GM12874 (cell line): ENCODE data around the gene GLI3.

Experiments used
- TF ChIP-seq, protein P1 (sequence below): IDR thresholded peaks from 2 replicates; pipeline ENCODE4 v1.5.1; 2011; ENCODE audit warnings: low read depth, mild to moderate bottlenecking, control low read depth, low read length, moderate library complexity; ENCODE audit not compliant: insufficient read depth

Gene GLI3

DNA sequence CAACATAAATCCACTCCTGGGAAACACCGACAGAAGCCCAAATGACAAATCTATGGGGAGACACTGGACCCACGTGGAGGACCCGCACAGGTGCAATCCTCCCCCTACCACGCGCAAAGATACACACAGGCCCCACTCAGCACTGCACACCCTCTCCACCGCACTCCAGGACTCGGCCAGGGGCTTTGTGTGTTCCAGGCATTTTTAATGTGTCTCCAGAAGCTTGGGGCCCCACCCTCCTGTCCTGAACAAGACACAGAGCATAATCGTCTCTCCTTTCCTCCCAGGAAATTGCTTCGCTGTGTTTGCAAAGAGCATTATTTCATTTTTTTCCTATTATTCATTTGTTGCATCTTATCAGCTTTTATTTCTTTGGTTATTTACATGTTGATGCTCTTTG is 82.8 kb downstream of the GLI3 start:
- TF ChIP-seq, protein P1, sequence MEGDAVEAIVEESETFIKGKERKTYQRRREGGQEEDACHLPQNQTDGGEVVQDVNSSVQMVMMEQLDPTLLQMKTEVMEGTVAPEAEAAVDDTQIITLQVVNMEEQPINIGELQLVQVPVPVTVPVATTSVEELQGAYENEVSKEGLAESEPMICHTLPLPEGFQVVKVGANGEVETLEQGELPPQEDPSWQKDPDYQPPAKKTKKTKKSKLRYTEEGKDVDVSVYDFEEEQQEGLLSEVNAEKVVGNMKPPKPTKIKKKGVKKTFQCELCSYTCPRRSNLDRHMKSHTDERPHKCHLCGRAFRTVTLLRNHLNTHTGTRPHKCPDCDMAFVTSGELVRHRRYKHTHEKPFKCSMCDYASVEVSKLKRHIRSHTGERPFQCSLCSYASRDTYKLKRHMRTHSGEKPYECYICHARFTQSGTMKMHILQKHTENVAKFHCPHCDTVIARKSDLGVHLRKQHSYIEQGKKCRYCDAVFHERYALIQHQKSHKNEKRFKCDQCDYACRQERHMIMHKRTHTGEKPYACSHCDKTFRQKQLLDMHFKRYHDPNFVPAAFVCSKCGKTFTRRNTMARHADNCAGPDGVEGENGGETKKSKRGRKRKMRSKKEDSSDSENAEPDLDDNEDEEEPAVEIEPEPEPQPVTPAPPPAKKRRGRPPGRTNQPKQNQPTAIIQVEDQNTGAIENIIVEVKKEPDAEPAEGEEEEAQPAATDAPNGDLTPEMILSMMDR, result no peak

DNA sequence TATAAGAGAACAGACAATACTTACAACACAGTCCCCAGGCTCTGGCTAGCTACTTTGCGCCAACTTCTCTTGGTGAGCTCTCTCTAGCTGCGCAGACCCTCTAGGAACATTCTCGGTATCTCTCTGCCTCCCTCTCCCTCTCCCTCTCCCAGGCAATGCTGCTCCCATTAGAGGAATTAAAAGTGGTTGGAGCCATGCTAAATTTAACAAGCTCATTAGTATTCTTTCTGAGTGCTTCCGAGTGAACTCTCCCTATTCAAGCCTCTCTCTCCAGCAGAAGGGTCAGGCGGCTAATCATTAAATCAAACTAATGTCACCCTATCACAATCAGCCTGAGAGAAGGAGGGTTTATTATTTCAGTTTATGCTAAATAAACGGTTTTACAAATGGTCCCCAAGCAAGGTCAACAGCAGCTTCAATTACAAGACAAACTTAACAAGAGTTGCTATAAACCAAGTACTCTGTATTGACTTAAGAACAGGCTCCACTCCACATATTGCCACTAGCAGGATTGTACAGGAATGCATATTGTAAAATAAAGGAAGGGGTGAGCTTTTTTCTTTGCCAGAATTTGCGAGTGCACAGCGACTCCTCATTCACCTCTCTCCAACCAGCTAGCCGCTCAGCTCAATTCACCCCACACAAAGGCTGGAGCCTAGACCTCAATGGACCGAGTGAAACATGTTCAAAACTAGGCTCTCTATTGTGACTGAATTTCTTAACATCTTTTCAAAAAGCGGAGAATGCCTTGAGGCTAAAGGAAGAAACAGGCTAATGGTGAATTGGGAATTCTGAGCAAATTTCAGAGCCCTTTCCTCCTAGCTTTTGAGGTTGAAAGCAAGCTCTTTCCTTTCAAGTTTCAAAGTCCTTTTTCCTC is 84.4 kb downstream of the GLI3 start:
- TF ChIP-seq, protein P1, result no peak

DNA sequence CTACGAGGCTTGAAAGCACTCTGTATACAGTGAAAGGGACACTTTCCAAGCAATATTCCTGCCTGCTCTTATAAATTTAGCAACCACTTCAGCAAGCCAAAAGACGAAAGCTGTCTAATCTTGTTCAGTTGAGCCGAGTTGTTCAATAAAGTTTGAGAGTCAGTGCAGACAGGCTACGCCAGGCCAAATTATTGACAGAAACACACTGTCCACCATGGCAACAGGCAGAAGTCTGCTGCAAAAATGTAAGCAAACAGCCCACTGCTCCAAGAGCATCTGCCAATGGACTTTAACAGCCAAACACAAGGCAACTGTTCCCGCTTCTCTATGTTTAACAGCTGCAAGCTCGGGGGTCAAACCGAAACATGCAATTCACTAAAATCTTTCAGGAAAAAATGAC is 85.7 kb downstream of the GLI3 start:
- TF ChIP-seq, protein P1, result no peak

DNA sequence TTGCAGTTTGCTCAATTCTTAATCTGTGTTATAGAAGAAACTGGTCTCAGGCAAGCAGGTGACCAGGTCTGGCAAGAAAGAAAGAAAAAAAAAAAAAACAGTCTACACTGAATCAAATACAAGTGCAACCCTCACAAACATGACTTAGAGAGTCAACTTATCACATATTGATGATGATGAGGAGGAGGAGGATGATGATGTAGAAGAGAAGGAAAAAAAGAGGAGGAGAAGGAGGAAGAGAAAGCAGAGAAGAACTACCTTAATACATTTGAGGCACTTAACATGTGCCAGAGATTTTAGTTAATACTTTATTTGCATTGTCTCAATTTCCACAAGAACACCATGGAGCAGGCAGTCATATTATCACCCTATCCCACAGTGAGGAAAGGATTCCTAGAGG is 91.5 kb downstream of the GLI3 start:
- TF ChIP-seq, protein P1, result no peak

DNA sequence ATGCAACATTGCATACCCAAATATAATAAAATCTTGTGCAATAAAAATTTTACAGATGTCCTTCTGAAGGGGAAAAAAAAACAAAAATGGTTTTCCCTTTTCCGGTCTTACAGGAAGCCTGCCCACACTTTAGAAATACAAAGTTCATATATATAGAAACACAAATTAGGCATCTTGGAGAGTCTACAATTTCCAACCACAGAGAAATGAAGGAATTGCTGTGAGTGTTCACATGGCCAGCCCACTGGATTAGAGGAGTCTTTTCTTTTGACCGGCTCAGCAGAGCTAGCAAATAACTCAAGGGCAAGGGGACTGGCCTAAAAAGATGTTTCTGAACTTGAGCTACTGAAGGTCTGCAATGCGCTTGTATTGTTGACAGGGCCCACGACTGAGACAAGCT is 92.4 kb downstream of the GLI3 start:
- TF ChIP-seq, protein P1, result no peak

DNA sequence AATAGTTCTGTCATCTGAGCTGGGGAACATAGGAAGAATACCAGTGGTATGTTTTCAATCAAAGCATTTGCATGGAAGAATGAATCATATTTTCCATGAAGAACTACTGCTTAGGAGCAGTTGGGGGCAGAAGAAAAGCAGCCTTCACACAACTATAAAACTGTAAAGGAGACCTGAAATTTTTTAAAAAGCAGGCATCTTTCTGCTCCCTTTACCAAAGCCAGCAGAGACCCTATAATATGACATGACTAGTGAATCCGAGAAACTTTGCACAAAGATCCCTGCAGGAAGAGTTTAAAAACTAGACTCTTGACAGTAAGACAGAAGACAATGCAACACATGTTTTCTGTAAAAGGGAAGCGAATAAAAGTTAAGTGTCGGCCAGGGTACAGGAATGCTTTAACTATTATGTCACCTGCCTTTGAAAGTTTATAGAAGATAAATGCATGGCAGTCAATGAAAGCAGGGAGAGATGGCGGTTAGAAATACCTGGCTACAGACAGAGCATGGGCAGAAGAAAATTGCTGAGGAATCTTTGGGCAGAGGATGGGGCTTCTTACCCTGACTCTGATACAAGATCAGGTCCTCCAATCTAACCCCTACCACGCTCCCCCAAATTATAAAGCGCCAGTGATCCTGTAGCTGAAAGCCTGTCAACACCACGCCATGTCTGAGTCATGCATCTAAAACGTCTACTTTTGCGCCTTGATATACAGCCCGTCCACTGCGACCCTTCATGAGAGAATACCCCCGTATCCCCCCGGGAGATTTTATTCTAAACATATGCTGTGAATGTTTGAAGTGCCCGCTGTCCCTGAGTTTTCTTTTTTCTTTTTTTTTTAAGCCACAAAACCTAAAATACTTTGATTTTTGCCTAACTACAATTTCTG is 93.1 kb downstream of the GLI3 start:
- TF ChIP-seq, protein P1, result no peak

DNA sequence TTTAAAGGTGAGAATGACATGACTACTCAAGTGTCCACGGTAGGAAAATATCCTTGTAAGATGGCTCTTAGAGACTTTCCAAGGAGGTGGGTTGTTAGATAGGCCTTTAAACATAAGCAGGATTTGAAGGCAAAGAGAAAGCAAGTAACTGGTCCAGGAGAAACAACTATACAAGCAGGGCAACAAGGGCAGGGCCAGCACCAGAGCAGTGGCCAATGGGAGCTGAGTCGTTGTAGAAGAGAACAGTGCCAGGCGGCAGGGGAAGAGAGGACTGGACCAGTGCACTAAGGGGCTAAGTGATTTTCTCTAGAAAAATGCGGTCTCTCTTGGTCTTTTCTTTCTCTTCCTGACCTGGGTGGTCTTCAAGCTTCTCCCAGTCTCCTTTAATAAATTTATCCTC is 94.9 kb downstream of the GLI3 start:
- TF ChIP-seq, protein P1, result no peak
